Fibroblast of mammary gland (primary cell): ENCODE data around the gene PON3.
A peak's percentile ranks its signal among the peaks of the same experiment; 100 is the strongest.

Experiments used
- DNase-seq: peaks from one replicate; pipeline ENCODE4 v3.0.0-alpha.2; 2010; ENCODE audit warnings: low read depth
- H3K4me3 ChIP-seq: 2 replicates; pipeline ENCODE4 v1.5.1; 2011; ENCODE audit warnings: low read depth, mild to moderate bottlenecking, low read length, moderate library complexity; ENCODE audit not compliant: control insufficient read depth
- CTCF ChIP-seq: conservative IDR thresholded peaks from 2 replicates; pipeline ENCODE4 v1.5.1; 2011; ENCODE audit warnings: low read depth, low read length, inconsistent platforms; ENCODE audit not compliant: control insufficient read depth, insufficient read depth

The PON3 gene

GRCh38 chr7:95427914-95428516 is 31.8 kb upstream of the PON3 start:
- no peak for TF ChIP-seq CTCF
- DNase-seq: no peak
- H3K4me3 ChIP-seq: no peak overlapping the region

GRCh38 chr7:95427166-95427565 is 31.0 kb upstream of the PON3 start:
- H3K4me3 ChIP-seq: no peak overlapping the region
- no peak for TF ChIP-seq CTCF
- no peak for DNase-seq

- no peak for TF ChIP-seq CTCF
- no peak overlapping the region for H3K4me3 ChIP-seq
- DNase-seq: no peak
Observed at GRCh38 chr7:95425694-95426093, 29.5 kb upstream of the PON3 start.

- H3K4me3 ChIP-seq: no peak overlapping the region
- TF ChIP-seq CTCF: no peak
Observed at GRCh38 chr7:95424716-95425115, 28.5 kb upstream of the PON3 start.

GRCh38 chr7:95421847-95422444 is 25.8 kb upstream of the PON3 start:
- TF ChIP-seq CTCF: no peak
- no peak overlapping the region for H3K4me3 ChIP-seq
- no peak for DNase-seq

More at GRCh38 chr7:95424716-95425115, 28.5 kb upstream of the PON3 start:
- DNase-seq: peak; percentile 35

GRCh38 chr7:95421000-95421846 is 25.0 kb upstream of the PON3 start:
- TF ChIP-seq CTCF: no peak
- DNase-seq: peak; percentile 32
- H3K4me3 ChIP-seq: no peak overlapping the region
